Subcutaneous abdominal adipose tissue (tissue), 5 donors: Measurements from ENCODE around the gene PRKD3.
A peak's percentile ranks its signal among the peaks of the same experiment; 100 is the strongest.

Experiments used
- H3K27ac ChIP-seq: one replicate; pipeline ENCODE4 v1.7.0; 2013; ENCODE audit warnings: low read depth, mild to moderate bottlenecking, inconsistent platforms, low read length, moderate library complexity
- H3K27me3 ChIP-seq, 5 donors: one replicate each; pipeline ENCODE4 v1.7.0; 2013; ENCODE audit warnings: low read length in 5 of 5, inconsistent platforms in 1 of 5; ENCODE audit not compliant: control insufficient read depth in 5 of 5, insufficient read depth in 4 of 5
- H3K36me3 ChIP-seq, 5 donors: one replicate each; pipeline ENCODE4 v1.7.0; 2013; ENCODE audit warnings: low read length in 5 of 5; ENCODE audit not compliant: control insufficient read depth in 5 of 5, insufficient read depth in 5 of 5
- H3K4me1 ChIP-seq, 5 donors: one replicate each; pipeline ENCODE4 v1.7.0; 2013; ENCODE audit warnings: low read length in 5 of 5, mild to moderate bottlenecking in 3 of 5, moderate library complexity in 1 of 5; ENCODE audit not compliant: control insufficient read depth in 5 of 5, insufficient read depth in 5 of 5
- H3K4me3 ChIP-seq, 5 donors: one replicate each; pipeline ENCODE4 v1.7.0; 2013; ENCODE audit warnings: low read length in 5 of 5, low read depth in 1 of 5
- H3K9ac ChIP-seq, 5 donors: one replicate each; pipeline ENCODE4 v1.7.0; 2013; ENCODE audit warnings: low read length in 5 of 5, mild to moderate bottlenecking in 4 of 5, moderate library complexity in 3 of 5
- H3K9me3 ChIP-seq, 5 donors: one replicate each; pipeline ENCODE4 v1.7.0; 2013; ENCODE audit warnings: low read length in 5 of 5; ENCODE audit not compliant: control insufficient read depth in 5 of 5
- donor health status: healthy.
- donor health status: healthy.
- donor health status: healthy.
- donor health status: healthy.
- donor health status: healthy.

The PRKD3 gene

DNA sequence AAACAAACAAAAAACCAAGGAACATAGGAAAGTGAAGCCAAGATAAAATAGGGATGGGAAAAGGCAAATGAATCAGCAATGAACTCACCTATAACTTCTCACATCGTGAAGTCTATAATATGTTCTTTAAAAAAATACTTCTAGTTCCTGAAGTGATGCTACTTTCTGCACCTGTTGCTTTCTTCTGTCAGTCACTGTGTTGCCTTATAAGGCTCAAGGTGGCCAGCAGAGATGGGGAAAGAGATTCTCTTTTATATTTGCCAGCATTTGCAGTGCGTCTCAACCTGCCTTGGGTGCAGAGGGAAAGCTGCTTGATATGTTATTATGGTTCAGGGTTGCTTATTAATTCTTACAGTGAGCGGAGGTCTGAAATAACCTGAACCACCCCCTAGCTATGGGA is 33.8 kb upstream of the PRKD3 start:
- no peak overlapping the region for H3K4me3 ChIP-seq
- no peak overlapping the region for H3K9ac ChIP-seq

DNA sequence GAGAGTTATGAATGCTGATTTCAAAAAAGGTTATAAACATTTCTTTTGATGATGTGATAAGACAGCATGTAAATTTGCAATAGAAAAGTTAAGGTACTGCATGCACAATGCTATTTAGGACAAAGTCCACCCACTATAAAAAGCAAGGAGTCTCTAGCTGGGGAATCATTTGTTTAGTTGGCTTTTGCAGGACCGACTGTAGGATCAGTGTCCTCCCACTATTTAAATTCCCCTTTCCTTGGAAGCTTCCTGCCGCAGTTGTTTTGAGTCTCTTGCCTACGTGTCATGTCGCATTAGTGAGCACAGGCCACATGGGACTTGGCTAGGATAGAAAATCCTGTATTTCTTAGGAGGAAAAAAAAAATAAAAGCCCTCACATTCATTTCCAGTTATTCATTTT is 32.9 kb upstream of the PRKD3 start:
- H3K27ac ChIP-seq: no peak overlapping the region
- H3K4me1 ChIP-seq: peaks cover 0 to 4% (median 0%) of the 10 kb centered on the region in 5 donors
- peaks cover 0 to 3% (median 0%) of the 10 kb centered on the region in 5 donors for H3K27me3 ChIP-seq
- H3K9ac ChIP-seq: no peak overlapping the region
- no peak overlapping the region for H3K4me3 ChIP-seq
- H3K9me3 ChIP-seq: no peaks in the 10 kb centered on the region
- H3K36me3 ChIP-seq: no peaks in the 10 kb centered on the region

More for the DNA sequence above, 33.8 kb upstream of the PRKD3 start:
- Histone ChIP-seq H3K9me3 (no peaks in the 10 kb centered on the region), H3K27ac (no peak overlapping the region), H3K36me3 (no peaks in the 10 kb centered on the region), H3K27me3 (peaks cover 0 to 3% (median 0%) of the 10 kb centered on the region in 5 donors), H3K4me1 (peaks cover 0 to 4% (median 0%) of the 10 kb centered on the region in 5 donors)

DNA sequence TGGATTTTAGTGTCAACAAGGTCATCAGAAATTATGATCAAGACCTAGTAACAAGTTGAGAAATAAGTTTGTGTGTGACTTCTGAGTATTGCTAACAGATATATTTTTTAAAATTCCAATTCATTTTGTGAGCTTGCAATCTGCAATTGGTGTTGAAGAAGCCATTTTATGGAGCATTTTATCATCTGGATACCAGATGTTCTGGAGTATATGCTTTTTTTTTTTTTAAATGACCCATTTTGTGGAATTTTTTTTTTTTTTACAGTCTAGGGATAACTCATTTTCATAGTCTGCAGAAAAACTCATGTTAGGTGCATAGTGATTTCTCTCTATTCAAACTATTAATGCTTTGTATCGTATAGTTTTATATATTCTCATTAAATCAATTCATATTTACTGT is 32.4 kb upstream of the PRKD3 start:
- H3K9me3 ChIP-seq: no peaks in the 10 kb centered on the region
- H3K9ac ChIP-seq: no peak overlapping the region
- no peaks in the 10 kb centered on the region for H3K36me3 ChIP-seq
- H3K4me3 ChIP-seq: no peak overlapping the region
- H3K4me1 ChIP-seq: peaks cover 0 to 4% (median 0%) of the 10 kb centered on the region in 5 donors
- H3K27ac ChIP-seq: no peak overlapping the region
- H3K27me3 ChIP-seq: peaks cover 0 to 3% (median 0%) of the 10 kb centered on the region in 5 donors

DNA sequence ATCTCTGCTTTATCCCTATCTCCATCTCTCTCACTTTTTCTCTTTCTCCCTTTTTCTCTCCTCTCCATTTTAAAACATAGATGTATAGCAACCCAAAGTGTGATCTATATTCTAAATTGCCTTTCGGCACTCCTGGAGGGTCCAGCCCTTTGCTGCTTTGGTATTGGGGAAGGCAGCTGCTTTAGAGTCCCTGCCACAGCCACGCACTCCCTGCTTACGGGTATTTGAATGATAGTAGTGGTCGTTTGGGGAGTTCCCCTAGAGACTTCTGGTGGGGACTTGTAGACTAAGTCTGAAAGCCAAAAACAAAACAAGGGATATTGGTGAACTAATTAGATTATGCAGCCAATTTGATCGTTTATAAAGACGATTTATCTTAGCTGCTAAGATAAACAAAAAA is 31.7 kb upstream of the PRKD3 start:
- no peaks in the 10 kb centered on the region for H3K9me3 ChIP-seq
- H3K36me3 ChIP-seq: no peaks in the 10 kb centered on the region
- H3K9ac ChIP-seq: no peak overlapping the region
- no peak overlapping the region for H3K4me3 ChIP-seq
- H3K27me3 ChIP-seq: peaks cover 0 to 3% (median 0%) of the 10 kb centered on the region in 5 donors
- peaks cover 0 to 4% (median 0%) of the 10 kb centered on the region in 5 donors for H3K4me1 ChIP-seq
- H3K27ac ChIP-seq: no peak overlapping the region

DNA sequence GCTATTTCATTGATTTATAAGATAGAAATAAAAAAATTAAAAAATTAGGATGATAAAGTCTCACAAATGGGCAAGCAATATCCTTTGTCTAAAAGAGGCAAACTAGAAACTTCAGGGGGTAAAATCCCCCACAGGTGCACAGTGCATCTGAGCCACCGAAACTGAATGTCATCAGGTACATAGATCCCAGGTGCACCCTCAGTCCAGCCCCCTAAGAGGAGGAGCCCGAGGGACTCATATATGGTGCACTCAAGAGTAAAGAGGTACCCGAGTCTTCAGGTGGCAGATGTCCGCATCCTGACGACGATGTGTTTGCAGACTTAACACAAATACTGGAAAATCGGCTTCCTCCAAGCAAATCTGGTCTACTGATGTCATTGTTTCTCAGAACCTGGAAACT is 31.1 kb upstream of the PRKD3 start:
- no peak overlapping the region for H3K9ac ChIP-seq
- H3K36me3 ChIP-seq: no peaks in the 10 kb centered on the region
- H3K4me1 ChIP-seq: peaks cover 0 to 4% (median 2%) of the 10 kb centered on the region in 5 donors
- H3K27ac ChIP-seq: no peak overlapping the region
- no peak overlapping the region for H3K4me3 ChIP-seq
- H3K27me3 ChIP-seq: peaks cover 0 to 3% (median 0%) of the 10 kb centered on the region in 5 donors
- no peaks in the 10 kb centered on the region for H3K9me3 ChIP-seq

DNA sequence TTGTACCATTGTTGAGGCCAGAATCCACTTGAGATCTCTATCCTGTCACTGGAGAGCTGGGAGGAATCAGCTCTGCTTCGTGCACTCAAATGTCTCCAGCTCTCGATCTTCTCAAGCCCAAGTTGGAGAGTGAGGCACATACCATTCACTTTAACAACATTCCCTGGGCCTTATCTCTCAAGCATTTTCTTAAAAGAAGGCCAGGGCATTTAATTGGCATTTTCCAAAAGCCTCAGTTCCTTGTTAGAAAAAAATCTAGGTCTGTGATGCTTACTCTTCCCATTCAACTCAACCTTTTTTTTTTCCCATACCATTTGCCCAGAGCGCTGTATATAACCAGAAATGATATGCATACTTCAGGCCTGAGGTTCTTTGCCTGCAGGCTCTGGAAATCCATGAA is 29.9 kb upstream of the PRKD3 start:
- Histone ChIP-seq H3K9me3 (no peaks in the 10 kb centered on the region), H3K27ac (no peak overlapping the region), H3K4me1 (peaks cover 4 to 15% (median 6%) of the 10 kb centered on the region in 5 donors), H3K36me3 (no peaks in the 10 kb centered on the region), H3K27me3 (peaks cover 0 to 3% (median 0%) of the 10 kb centered on the region in 5 donors), H3K4me3 (no peak overlapping the region), H3K9ac (no peak overlapping the region)

DNA sequence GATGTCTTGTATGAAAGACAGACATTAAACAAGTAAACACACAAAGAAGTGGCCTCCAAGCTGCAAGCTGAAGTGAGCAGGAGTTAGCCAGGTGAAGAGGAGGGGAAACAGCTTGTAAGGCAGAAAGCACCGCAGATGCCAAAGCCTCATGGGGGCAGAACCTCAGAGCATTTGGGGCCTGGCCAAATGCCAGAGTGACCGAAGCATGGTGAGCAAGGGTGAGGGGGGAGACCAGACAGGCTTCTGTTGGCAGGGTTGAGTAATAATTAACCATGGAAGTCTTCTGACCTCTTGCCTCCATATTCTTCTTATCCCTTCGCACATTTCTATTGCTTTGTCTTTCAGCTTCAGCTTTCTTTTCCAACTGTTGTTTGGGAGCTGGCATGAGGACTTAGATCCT is 25.4 kb upstream of the PRKD3 start:
- H3K9me3 ChIP-seq: no peaks in the 10 kb centered on the region
- peaks cover 0 to 21% (median 13%) of the 10 kb centered on the region in 5 donors for H3K4me1 ChIP-seq
- H3K9ac ChIP-seq: no peak overlapping the region
- H3K27ac ChIP-seq: peak overlapping the region; percentile 51
- H3K4me3 ChIP-seq: no peak overlapping the region
- no peaks in the 10 kb centered on the region for H3K27me3 ChIP-seq
- H3K36me3 ChIP-seq: no peaks in the 10 kb centered on the region

DNA sequence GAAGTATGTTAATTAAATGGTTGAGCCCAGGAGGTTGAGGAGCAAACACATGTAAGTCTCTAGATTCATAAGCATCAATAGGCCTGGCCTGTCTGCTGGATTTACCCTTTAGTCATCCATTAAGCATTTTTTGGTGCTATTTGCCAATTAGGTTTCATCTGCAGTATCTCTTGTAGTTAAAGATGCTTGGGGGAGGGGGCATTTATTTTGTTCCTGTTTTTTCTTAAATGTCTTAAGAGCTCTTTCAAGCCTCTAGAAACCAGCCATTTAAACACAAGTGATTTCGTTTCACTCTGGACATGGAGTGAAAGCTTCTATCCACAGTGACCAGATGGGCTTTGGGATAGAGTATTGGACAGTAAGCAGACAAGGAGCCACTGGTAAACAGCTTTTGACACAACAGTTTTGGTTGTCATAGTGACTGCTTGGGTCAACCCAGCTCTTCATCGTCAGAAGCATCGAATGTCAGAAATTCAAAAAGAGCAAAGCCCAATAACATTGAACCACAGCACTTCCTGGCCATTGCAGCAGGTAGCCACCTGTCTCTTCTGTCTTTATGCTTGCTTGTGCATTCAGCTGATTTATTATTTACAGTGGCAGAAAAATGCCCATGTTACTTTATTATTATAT is 24.7 kb upstream of the PRKD3 start:
- no peaks in the 10 kb centered on the region for H3K9me3 ChIP-seq
- no peaks in the 10 kb centered on the region for H3K36me3 ChIP-seq
- H3K9ac ChIP-seq: no peak overlapping the region
- no peak overlapping the region for H3K4me3 ChIP-seq
- no peaks in the 10 kb centered on the region for H3K27me3 ChIP-seq
- H3K4me1 ChIP-seq: peaks cover 0 to 28% (median 19%) of the 10 kb centered on the region in 5 donors
- H3K27ac ChIP-seq: peak overlapping the region; percentile 51

DNA sequence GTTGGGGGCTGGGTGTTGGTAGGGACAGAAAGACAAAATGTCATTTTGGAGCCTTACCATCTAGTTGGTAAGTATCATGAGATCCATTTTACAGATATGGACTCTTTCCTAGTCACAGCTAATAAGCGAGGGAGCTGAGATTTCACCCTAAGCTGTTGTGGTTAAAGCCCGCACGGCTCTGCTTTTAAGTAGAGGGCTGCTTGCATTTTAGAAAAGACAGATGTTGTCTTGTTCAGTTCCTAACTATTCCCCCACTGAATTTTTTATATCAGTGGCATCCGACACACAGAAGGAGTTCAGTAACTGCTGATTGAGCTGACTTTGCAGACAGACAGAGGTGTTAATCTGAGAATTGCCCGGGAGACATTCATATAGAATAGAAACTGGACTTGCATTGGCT is 23.5 kb upstream of the PRKD3 start:
- Histone ChIP-seq H3K4me3 (no peak overlapping the region), H3K36me3 (no peaks in the 10 kb centered on the region), H3K9me3 (no peaks in the 10 kb centered on the region), H3K27ac (no peak overlapping the region), H3K27me3 (no peaks in the 10 kb centered on the region), H3K4me1 (peaks cover 0 to 30% (median 26%) of the 10 kb centered on the region in 5 donors), H3K9ac (no peak overlapping the region)

DNA sequence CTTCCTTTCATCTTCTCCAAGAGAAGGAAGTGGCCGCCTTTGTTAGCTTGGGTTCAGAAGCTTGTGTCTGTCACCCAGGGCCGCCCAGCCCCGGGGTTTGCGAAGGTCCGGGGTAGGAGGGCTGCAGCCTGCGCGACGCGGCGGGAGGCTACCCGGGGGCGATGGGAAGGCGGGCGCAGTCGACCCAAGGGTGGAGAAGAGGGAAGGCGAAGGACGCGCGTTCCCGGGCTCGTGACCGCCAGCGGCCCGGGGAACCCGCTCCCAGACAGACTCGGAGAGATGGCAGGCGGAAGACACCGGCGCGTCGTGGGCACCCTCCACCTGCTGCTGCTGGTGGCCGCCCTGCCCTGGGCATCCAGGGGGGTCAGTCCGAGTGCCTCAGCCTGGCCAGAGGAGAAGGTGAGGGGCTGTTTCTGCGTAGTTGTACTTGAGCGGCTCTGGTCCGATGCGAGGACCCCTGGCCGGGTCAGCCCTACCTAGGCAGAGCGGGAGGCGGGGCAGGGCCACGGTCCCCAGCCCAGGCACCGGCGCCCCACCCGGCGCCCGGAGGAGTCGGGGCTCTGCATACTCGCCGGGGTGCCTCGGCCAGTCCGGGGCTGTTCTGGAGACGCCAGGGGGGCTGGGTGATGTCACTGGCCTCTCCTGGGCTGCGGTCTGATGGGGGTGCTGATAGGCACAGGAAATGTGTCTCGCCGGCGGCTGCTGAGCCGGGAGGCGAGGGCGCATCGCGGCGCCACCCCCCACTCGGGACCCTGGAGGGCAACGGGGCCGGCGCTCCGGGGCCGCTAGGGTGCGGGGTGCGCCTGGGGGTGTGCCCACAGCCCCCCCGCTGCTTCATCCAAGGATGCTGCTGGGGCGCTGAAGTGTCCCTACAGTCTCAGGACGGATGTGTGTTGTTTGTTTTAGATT is 20.1 kb upstream of the PRKD3 start, which contains the start of gene QPCT:
QPCT (plus strand) TSS at position 178 of the 909 bp plus-strand sequence; CDS start at position 280, 102 bp downstream.
- no peaks in the 10 kb centered on the region for H3K27me3 ChIP-seq
- no peaks in the 10 kb centered on the region for H3K36me3 ChIP-seq
- no peak within 1 kb of the TSS for H3K27ac ChIP-seq
- H3K4me1 ChIP-seq: peaks cover 0 to 27% (median 17%) of the 10 kb centered on the region in 5 donors
- peak within 1 kb of the TSS in 4 of 5 donors; percentile 20 to 76 (median 66) for H3K9ac ChIP-seq
- H3K9me3 ChIP-seq: no peaks in the 10 kb centered on the region
- peak within 1 kb of the TSS; percentile 49 to 84 (median 75) for H3K4me3 ChIP-seq
